Anterior cingulate cortex (tissue), 58 donors: Measurements from ENCODE around the gene SELENOF.
"Not testable (repeated sequence)": the region's sequence is repeated elsewhere in the genome, so short reads cannot be mapped to it uniquely, and the experiment has no call there.

ENCODE experiments used
- DNase-seq, 58 donors: peaks; one replicate each; lab custom pipeline; 2025; lab: John Stamatoyannopoulos, UW

Gene SELENOF

DNA sequence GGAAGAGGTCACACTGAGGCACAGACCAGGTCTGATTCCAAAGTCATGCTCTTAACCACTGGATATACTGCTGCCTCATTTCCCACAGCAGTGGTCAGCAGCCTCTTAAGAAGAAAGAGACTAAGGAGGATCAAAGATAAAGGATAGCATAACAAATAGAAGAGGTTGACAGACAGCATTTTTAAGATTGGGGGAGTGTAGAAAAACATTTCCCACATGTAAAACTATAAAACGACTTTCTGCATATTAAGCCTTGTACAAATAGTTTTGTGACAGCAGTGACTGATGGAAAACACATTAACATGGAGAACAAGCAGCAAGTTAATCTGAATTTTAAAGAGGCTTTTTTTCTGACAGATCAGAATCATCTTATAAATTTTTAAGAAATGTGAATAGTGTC, 92.0 kb downstream of the SELENOF start:
- DNase-seq, result no peak

GRCh38 chr1:86819970-86820369, 94.0 kb downstream of the SELENOF start:
- DNase-seq, result not testable (repeated sequence)

- DNase-seq, result not testable (repeated sequence)
Measured at GRCh38 chr1:86817246-86817826, 96.6 kb downstream of the SELENOF start.

DNA sequence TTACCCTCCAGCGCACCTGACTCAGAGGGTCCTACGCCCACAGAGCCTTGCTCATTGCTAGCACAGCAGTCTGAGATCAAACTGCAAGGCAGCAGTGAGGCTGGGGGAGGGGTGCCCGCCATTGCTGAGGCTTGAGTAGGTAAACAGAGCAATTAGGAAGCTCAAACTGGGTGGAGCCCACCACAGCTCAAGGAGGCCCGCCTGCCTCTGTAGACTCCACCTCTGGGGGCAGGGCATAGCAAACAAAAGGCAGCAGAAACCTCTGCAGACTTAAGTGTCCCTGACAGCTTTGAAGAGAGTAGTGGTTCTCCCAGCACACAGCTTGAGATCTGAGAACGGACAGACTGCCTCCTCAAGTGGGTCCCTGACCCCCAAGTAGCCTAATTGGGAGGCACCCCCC, 99.8 kb downstream of the SELENOF start:
- DNase-seq, result not testable (repeated sequence)
